Thyroid gland (tissue), 4 donors: ENCODE measurements around the gene MYT1. TPM values are rescaled to one million over a fixed set of nuclear protein-coding genes. Genes with fewer than 3 reads are reported as not detected.

Experiments used
- DNase-seq, 2 donors: peaks; one replicate each; pipeline ENCODE4 v3.0.0-alpha.2; 2019
- H3K27ac ChIP-seq, 3 donors: fragments of 200-600 bp; sonication (generic); 1 replicate in 2 of 3; 2 replicates in 1 of 3; pipeline ENCODE4 v1.5.1; 2016 to 2019; ENCODE audit warnings: mild to moderate bottlenecking in 1 of 3, moderate library complexity in 1 of 3
- H3K27me3 ChIP-seq: fragments of 200-600 bp; sonication (generic); one replicate; pipeline ENCODE4 v1.5.1; 2019
- H3K36me3 ChIP-seq, 2 donors: fragments of 200-600 bp; sonication (generic); one replicate each; pipeline ENCODE4 v1.5.1; 2016 to 2019
- H3K4me1 ChIP-seq, 2 donors: fragments of 200-600 bp; sonication (generic); one replicate each; pipeline ENCODE4 v1.5.1; 2017 to 2019
- H3K4me3 ChIP-seq, 3 donors: fragments of 200-600 bp; sonication (generic); replicated peaks in 1 of 3; 1 replicate in 2 of 3; 2 replicates in 1 of 3; pipeline ENCODE4 v1.5.1; 2016; ENCODE audit warnings: mild to moderate bottlenecking in 1 of 3
- H3K9me3 ChIP-seq: fragments of 200-600 bp; sonication (generic); one replicate; pipeline ENCODE4 v1.5.1; 2017
- POLR2A ChIP-seq, 2 donors: fragments of 450-650 bp; IDR thresholded peaks; one replicate each; pipeline ENCODE4 v1.6.1; 2017; ENCODE audit warnings: antibody characterized with exemption in 2 of 2, mild to moderate bottlenecking in 2 of 2, moderate library complexity in 1 of 2
- WGBS, 2 donors: methylation state at CpG; one replicate each; pipeline ENCODE4 v1.1.5; 2017; 5-methylcytosine and 5-hydroxymethylcytosine counted together
- intact Hi-C: fragments of 100-400 bp; cut with DNase I; formaldehyde crosslinking; loops from one replicate; pipeline ENCODE4 v1.15.1; 2023
- total RNA-seq, 4 donors: library from RNA; depleted of rRNA; stranded (reverse); fragments of >200 nt; gene quantifications; one replicate each; pipeline ENCODE4 v1.2.3, GENCODE V29; 2016
- TF ChIP-seq, protein P1 (sequence below), 6 experiments: fragments of 200-600 bp in 3 of 6; fragments of 450-650 bp in 3 of 6; sonication (generic) in 3 of 6; IDR thresholded peaks; one replicate each; pipeline ENCODE4 v1.5.1; 2016 to 2019; ENCODE audit warnings: antibody characterized with exemption in 6 of 6, mild to moderate bottlenecking in 2 of 6, inconsistent platforms in 1 of 6, moderate library complexity in 1 of 6

Gene MYT1
- total RNA-seq, 4 donors from 2014 or later, result 0.42 to 1.8 (median 1.1) TPM

GRCh38 chr20:64211874-64212658 is 47.8 kb downstream of the MYT1 start:
- Histone ChIP-seq H3K36me3 (no peaks in the 10 kb centered on the region), H3K4me3 (no peak overlapping the region), H3K4me1 (peaks cover 33 to 41% of the 10 kb centered on the region in 2 donors), H3K9me3 (no peaks in the 10 kb centered on the region), H3K27ac (peak overlapping the region; percentile 92 to 93 (median 93)), H3K27me3 (no peaks in the 10 kb centered on the region)
- intact Hi-C loops, result no loop called here
- WGBS, 2 donors, result 15 to 25% methylated on average over 3 to 10 of the region's 21 CpGs
- DNase-seq, result peak; percentile 95 to 96
- TF ChIP-seq, protein P1, sequence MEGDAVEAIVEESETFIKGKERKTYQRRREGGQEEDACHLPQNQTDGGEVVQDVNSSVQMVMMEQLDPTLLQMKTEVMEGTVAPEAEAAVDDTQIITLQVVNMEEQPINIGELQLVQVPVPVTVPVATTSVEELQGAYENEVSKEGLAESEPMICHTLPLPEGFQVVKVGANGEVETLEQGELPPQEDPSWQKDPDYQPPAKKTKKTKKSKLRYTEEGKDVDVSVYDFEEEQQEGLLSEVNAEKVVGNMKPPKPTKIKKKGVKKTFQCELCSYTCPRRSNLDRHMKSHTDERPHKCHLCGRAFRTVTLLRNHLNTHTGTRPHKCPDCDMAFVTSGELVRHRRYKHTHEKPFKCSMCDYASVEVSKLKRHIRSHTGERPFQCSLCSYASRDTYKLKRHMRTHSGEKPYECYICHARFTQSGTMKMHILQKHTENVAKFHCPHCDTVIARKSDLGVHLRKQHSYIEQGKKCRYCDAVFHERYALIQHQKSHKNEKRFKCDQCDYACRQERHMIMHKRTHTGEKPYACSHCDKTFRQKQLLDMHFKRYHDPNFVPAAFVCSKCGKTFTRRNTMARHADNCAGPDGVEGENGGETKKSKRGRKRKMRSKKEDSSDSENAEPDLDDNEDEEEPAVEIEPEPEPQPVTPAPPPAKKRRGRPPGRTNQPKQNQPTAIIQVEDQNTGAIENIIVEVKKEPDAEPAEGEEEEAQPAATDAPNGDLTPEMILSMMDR (IDR thresholded peaks at IDR 0.05), result no peak
- peak in 1 of 2 donors; percentile 62 for TF ChIP-seq POLR2A (IDR thresholded peaks at IDR 0.05)

DNA sequence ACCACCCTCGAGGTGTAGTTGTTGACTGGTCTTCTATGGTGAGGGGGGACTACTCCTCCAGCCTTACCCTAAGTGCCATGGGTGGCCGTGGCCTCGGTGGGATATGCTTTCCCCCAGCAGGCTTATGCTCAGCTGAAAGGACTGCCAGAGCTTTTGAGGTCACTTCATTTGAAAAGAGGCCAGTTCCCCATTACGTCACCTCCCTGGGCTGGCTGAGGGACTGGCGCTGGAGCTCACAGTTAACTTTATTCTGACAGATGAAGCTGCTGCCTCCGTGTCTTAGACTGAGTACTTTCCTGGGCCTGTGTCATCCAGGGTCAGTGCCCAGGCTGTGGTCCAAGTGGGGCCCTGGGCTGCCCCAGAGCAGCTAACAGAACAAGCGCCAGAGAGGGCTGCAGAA is 48.5 kb downstream of the MYT1 start:
- peaks cover 33 to 41% of the 10 kb centered on the region in 2 donors for H3K4me1 ChIP-seq
- peak overlapping the region; percentile 92 to 93 (median 93) for H3K27ac ChIP-seq
- 0 to 6% methylated on average over 1 to 7 of the region's 7 CpGs for WGBS, 2 donors
- H3K9me3 ChIP-seq, result no peaks in the 10 kb centered on the region
- intact Hi-C loops, result no loop called here
- no peak overlapping the region for H3K4me3 ChIP-seq
- peak; percentile 81 to 82 for DNase-seq
- no peaks in the 10 kb centered on the region for H3K36me3 ChIP-seq
- no peaks in the 10 kb centered on the region for H3K27me3 ChIP-seq
- TF ChIP-seq, protein P1 (IDR thresholded peaks at IDR 0.05), result no peak
- TF ChIP-seq POLR2A (IDR thresholded peaks at IDR 0.05), result peak in 1 of 2 donors; percentile 55

- TF ChIP-seq, protein P1 (IDR thresholded peaks at IDR 0.05), result no peak
- TF ChIP-seq POLR2A (IDR thresholded peaks at IDR 0.05), result no peak
- no peaks in the 10 kb centered on the region for H3K36me3 ChIP-seq
- H3K4me1 ChIP-seq, result peaks cover 33 to 41% of the 10 kb centered on the region in 2 donors
- H3K27ac ChIP-seq, result no peak overlapping the region
- intact Hi-C loops, result no loop called here
- peak overlapping the region in 1 of 3 donors; percentile 14 for H3K4me3 ChIP-seq
- H3K9me3 ChIP-seq, result no peaks in the 10 kb centered on the region
- no peaks in the 10 kb centered on the region for H3K27me3 ChIP-seq
- no peak for DNase-seq
- 91 to 94% methylated on average over 10 of the region's 10 CpGs for WGBS, 2 donors
These were observed 49.9 kb downstream of the MYT1 start for GRCh38 chr20:64214113-64214512.

DNA sequence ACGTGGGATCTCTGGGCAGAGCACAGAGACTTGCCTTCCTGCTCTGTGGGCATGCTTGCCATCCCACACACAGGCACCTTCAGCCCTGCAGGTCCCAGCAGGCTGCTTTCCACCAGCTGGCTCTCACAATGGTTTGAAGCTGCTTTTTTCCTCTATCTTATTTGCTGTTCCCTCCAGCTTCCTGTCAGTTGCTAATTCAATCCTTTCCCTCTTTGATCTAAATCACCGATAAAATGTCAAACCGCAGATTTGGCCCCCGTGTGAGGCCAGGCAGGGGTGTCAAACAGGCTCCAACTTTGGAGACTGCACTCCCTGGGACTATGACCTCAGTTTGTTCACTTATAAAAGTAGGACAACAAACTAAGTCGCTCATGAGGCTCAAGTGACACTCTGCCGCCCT is 50.7 kb downstream of the MYT1 start:
- Histone ChIP-seq H3K4me3 (no peak overlapping the region), H3K27me3 (no peaks in the 10 kb centered on the region), H3K9me3 (no peaks in the 10 kb centered on the region), H3K27ac (no peak overlapping the region), H3K36me3 (no peaks in the 10 kb centered on the region), H3K4me1 (peaks cover 33 to 41% of the 10 kb centered on the region in 2 donors)
- intact Hi-C loops, result no loop called here
- no peak for DNase-seq
- WGBS, 2 donors, result 45 to 60% methylated on average over 6 of the region's 6 CpGs
- TF ChIP-seq, protein P1 (IDR thresholded peaks at IDR 0.05), result no peak
- TF ChIP-seq POLR2A (IDR thresholded peaks at IDR 0.05), result no peak

GRCh38 chr20:64216036-64216435 is 51.8 kb downstream of the MYT1 start:
- 37 to 54% methylated on average over 3 of the region's 3 CpGs for WGBS, 2 donors
- peak; percentile 89 to 90 for DNase-seq

More at GRCh38 chr20:64216036-64216435, 51.8 kb downstream of the MYT1 start:
- Histone ChIP-seq H3K4me1 (peaks cover 24 to 33% of the 10 kb centered on the region in 2 donors), H3K27me3 (no peaks in the 10 kb centered on the region), H3K27ac (no peak overlapping the region), H3K36me3 (no peaks in the 10 kb centered on the region), H3K9me3 (no peaks in the 10 kb centered on the region), H3K4me3 (no peak overlapping the region)
- intact Hi-C loops, result no loop called here
- TF ChIP-seq POLR2A (IDR thresholded peaks at IDR 0.05), result no peak
